Measurements from ENCODE around the gene KRTAP2-3. TPM values are rescaled to one million over a fixed set of nuclear protein-coding genes. Genes with fewer than 3 reads are reported as not detected.
"Not testable (repeated sequence)": the region's sequence is repeated elsewhere in the genome, so short reads cannot be mapped to it uniquely, and the experiment has no call there.

KRTAP2-3 gene
- total RNA-seq, 2 experiments from 2014 or later, result not detected

- POLR2A ChIA-PET, result no interaction called here
- ATAC-seq (no peak), DNase-seq (no peak)
- intact Hi-C loops (cut with micrococcal nuclease), result no loop called here
- Mint-ChIP-seq H3K4me1 (ENCODE audit: low read depth) (peaks cover 8% of the 10 kb centered on the region), H3K36me3 (ENCODE audit: low read depth) (no peaks in the 10 kb centered on the region), H3K4me3 (no peak within 1 kb of the TSS), H3K27me3 (peaks cover 5% of the 10 kb centered on the region), H3K27ac (no peak within 1 kb of the TSS), H3K9me3 (no peaks in the 10 kb centered on the region)
- TF ChIP-seq, protein P1, sequence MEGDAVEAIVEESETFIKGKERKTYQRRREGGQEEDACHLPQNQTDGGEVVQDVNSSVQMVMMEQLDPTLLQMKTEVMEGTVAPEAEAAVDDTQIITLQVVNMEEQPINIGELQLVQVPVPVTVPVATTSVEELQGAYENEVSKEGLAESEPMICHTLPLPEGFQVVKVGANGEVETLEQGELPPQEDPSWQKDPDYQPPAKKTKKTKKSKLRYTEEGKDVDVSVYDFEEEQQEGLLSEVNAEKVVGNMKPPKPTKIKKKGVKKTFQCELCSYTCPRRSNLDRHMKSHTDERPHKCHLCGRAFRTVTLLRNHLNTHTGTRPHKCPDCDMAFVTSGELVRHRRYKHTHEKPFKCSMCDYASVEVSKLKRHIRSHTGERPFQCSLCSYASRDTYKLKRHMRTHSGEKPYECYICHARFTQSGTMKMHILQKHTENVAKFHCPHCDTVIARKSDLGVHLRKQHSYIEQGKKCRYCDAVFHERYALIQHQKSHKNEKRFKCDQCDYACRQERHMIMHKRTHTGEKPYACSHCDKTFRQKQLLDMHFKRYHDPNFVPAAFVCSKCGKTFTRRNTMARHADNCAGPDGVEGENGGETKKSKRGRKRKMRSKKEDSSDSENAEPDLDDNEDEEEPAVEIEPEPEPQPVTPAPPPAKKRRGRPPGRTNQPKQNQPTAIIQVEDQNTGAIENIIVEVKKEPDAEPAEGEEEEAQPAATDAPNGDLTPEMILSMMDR (IDR thresholded peaks at IDR 0.05), result no peak
- CTCF ChIA-PET, result no interaction called here
These were observed 41.8 kb upstream of the KRTAP2-3 start, which contains the start of gene KRTAP4-16 for GRCh38 chr17:41101586-41102259. TSS of gene KRTAP4-16 (minus strand) at chr17:41102209. CDS start at chr17:41102209, 0 bp downstream.

DNA sequence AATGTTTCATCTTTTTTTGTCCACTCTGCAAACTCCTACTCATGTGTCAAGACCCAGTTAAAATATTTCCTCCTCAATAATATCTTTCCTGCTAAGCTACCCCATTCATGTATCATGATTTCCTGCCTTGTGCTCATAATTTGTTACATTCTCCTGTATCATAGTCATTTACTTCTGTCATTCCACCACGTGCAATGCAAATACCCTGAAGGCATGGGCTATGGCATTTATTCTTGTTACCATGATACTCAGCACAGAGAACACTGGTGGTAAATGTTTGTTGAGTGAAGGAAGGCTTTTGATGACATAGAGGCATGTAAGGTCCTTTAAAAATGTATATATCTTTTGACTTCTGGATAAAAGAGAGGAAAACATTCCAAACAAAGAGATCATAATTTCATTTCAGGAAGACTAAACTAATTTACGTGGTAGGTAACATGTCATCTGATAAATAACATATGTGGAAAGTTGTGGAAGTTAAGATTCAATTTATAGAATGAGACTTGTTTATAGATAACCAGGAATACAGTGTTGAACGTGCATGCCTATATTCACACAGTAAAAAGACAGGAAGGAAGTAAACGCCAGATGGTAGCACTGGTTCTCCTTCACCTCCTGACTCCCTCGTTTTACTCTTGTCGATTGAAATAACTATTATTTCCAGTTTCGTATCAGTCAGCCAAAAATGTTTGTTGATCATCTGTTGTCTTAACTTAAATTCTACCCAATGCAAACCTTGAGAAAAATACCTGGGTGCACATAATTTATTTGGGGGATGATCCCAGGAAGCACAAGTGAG is 40.0 kb upstream of the KRTAP2-3 start:
- H3K4me3 Mint-ChIP-seq; ATAC-seq; intact Hi-C loops (cut with micrococcal nuclease); H3K27ac Mint-ChIP-seq; DNase-seq; H3K9me3 Mint-ChIP-seq; POLR2A ChIA-PET; H3K27me3 Mint-ChIP-seq; CTCF ChIA-PET; H3K36me3 Mint-ChIP-seq (ENCODE audit: low read depth); H3K4me1 Mint-ChIP-seq (ENCODE audit: low read depth): not testable (repeated sequence)

DNA sequence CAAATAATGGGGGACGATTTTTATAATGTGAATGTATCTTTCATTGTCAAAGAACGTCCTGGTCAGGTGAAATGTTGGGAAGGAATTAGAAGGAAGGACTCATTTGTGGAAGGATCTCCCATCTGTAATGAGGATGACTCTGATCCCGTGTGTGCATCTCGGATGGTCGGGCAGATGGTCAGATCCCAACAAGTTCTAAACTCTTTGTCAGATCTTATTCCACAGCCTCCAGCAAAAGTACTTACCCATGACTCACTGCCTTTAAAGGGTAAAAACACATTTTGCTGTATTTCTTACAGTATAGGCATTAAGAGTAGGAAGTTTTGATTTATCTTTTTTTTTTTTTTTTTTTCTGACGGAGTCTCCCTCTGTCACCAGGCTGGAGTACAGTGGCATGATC is 38.6 kb upstream of the KRTAP2-3 start:
- peaks cover 5% of the 10 kb centered on the region for H3K27me3 Mint-ChIP-seq
- TF ChIP-seq, protein P1 (IDR thresholded peaks at IDR 0.05), result no peak
- no peaks in the 10 kb centered on the region for H3K9me3 Mint-ChIP-seq
- H3K27ac Mint-ChIP-seq, result no peak overlapping the region
- peaks cover 8% of the 10 kb centered on the region for H3K4me1 Mint-ChIP-seq (ENCODE audit: low read depth)
- intact Hi-C loops (cut with micrococcal nuclease), result no loop called here
- DNase-seq (no peak), ATAC-seq (no peak)
- H3K4me3 Mint-ChIP-seq, result no peak overlapping the region
- H3K36me3 Mint-ChIP-seq (ENCODE audit: low read depth), result no peaks in the 10 kb centered on the region
- POLR2A ChIA-PET, result no interaction called here
- CTCF ChIA-PET, result no interaction called here

- ChIA-PET CTCF (no interaction called here), POLR2A (no interaction called here)
- Mint-ChIP-seq H3K4me1 (ENCODE audit: low read depth) (peaks cover 8% of the 10 kb centered on the region), H3K9me3 (peaks cover 1% of the 10 kb centered on the region), H3K4me3 (no peak within 1 kb of the TSS), H3K27me3 (peaks cover 5% of the 10 kb centered on the region), H3K36me3 (ENCODE audit: low read depth) (no peaks in the 10 kb centered on the region), H3K27ac (no peak within 1 kb of the TSS)
- intact Hi-C loops (cut with micrococcal nuclease), result no loop called here
- DNase-seq, result no peak
- TF ChIP-seq, protein P1 (IDR thresholded peaks at IDR 0.05), result no peak
- no peak for ATAC-seq
These were observed 38.1 kb upstream of the KRTAP2-3 start, which contains the start of gene KRTAP4-8 for GRCh38 chr17:41098042-41098441. TSS of gene KRTAP4-8 (minus strand) at chr17:41098142. CDS start at chr17:41098084, 58 bp downstream.

GRCh38 chr17:41096055-41096454 is 36.1 kb upstream of the KRTAP2-3 start:
- Mint-ChIP-seq H3K4me3 (no peak overlapping the region), H3K9me3 (peaks cover 4% of the 10 kb centered on the region), H3K36me3 (ENCODE audit: low read depth) (no peaks in the 10 kb centered on the region), H3K4me1 (ENCODE audit: low read depth) (peaks cover 8% of the 10 kb centered on the region), H3K27ac (no peak overlapping the region), H3K27me3 (peaks cover 5% of the 10 kb centered on the region)
- CTCF ChIA-PET, result no interaction called here
- intact Hi-C loops (cut with micrococcal nuclease), result no loop called here
- DNase-seq (no peak), ATAC-seq (no peak)
- TF ChIP-seq, protein P1 (IDR thresholded peaks at IDR 0.05), result no peak
- POLR2A ChIA-PET, result no interaction called here

DNA sequence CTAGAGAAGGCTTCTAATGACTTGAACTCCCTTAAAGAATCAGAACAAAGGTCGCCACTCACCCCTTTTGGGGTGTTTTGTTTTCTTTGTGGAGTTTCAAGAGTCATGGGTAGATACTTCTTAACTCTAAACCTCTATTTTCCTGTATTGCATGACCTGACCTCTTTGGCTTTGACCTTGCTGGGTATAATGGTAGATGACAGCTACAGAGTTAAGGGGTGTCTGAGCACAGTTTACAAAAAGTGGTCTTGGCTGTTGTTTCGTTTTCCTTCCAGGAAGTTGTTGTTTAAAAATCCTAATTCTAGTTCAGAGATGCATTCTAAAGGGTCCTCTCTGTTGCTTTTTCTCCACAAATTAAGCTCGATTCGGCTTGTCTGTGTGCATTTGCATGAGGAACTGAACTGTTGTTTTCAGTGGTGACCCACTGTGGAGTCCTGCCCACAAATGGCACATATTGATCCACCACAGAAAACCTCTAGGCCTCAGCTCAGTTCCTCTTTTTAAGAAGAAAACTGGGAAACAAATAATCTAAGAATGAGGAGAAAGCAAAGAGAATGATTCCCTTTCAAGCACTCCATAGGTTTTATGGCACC is 28.9 kb upstream of the KRTAP2-3 start:
- H3K27me3 Mint-ChIP-seq; POLR2A ChIA-PET; intact Hi-C loops (cut with micrococcal nuclease); ATAC-seq; CTCF ChIA-PET; H3K27ac Mint-ChIP-seq; DNase-seq; H3K4me3 Mint-ChIP-seq; H3K36me3 Mint-ChIP-seq (ENCODE audit: low read depth); H3K9me3 Mint-ChIP-seq; H3K4me1 Mint-ChIP-seq (ENCODE audit: low read depth): not testable (repeated sequence)

GRCh38 chr17:41084100-41084856 is 24.4 kb upstream of the KRTAP2-3 start, which contains the start of gene KRTAP4-7:
TSS of gene KRTAP4-7 (plus strand) at chr17:41084150. CDS start at chr17:41084207, 57 bp downstream.
- H3K4me3 Mint-ChIP-seq; POLR2A ChIA-PET; intact Hi-C loops (cut with micrococcal nuclease); DNase-seq; H3K4me1 Mint-ChIP-seq (ENCODE audit: low read depth); H3K27ac Mint-ChIP-seq; H3K36me3 Mint-ChIP-seq (ENCODE audit: low read depth); CTCF ChIA-PET; H3K9me3 Mint-ChIP-seq; ATAC-seq; H3K27me3 Mint-ChIP-seq: not testable (repeated sequence)

Data from activated CD8-positive, alpha-beta T cell treated with anti-CD3 and anti-CD28 coated beads for 36 hours (primary cell).